Activated naive CD8-positive, alpha-beta T cell treated with anti-CD3 and anti-CD28 coated beads for 36 hours (primary cell): ENCODE data around the gene ZDHHC11B. TPM values are rescaled to one million over a fixed set of nuclear protein-coding genes. Genes with fewer than 3 reads are reported as not detected.
"Not testable (repeated sequence)": the region's sequence is repeated elsewhere in the genome, so short reads cannot be mapped to it uniquely, and the experiment has no call there.

Source experiments
- DNase-seq: peaks from one replicate; pipeline ENCODE4 v3.0.0; 2021
- H3K27ac Mint-ChIP-seq: one replicate; pipeline ENCODE4 v1.8.0; 2022; ENCODE audit warnings: mild to moderate bottlenecking, moderate library complexity, mixed read lengths
- H3K27me3 Mint-ChIP-seq: one replicate; pipeline ENCODE4 v1.8.0; 2022; ENCODE audit warnings: mild to moderate bottlenecking, mixed read lengths
- H3K36me3 Mint-ChIP-seq: one replicate; pipeline ENCODE4 v1.8.0; 2021; ENCODE audit warnings: mild to moderate bottlenecking, mixed read lengths
- H3K4me1 Mint-ChIP-seq: one replicate; pipeline ENCODE4 v1.8.0; 2021; ENCODE audit warnings: mixed read lengths
- H3K4me3 Mint-ChIP-seq: one replicate; pipeline ENCODE4 v1.8.0; 2022; ENCODE audit warnings: mild to moderate bottlenecking, moderate library complexity, mixed read lengths
- H3K9me3 Mint-ChIP-seq: one replicate; pipeline ENCODE4 v1.8.0; 2022; ENCODE audit warnings: mixed read lengths
- total RNA-seq, 2 experiments: library from RNA; stranded (reverse); gene quantifications; one replicate each; pipeline ENCODE4 v1.2.3, GENCODE V29; 2021

ZDHHC11B gene
- total RNA-seq, 2 experiments from 2014 or later = not detected

DNA sequence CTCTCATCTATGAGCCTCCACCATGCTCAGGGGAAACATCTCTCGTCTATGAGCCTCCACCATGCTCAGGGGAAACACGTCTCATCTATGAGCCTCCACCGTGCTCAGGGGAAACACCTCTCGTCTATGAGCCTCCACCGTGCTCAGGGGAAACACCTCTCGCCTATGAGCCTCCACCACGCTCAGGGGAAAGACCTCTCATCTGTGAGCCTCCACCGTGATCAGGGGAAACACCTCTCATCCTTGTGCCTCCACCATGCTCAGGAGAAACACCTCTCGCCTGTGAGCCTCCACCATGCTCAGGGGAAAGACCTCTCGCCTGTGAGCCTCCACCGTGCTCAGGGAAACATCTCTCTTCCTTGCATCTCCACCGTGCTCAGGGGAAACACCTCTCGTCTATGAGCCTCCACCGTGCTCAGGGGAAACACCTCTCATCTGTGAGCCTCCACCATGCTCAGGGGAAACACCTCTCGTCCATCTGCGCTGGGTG is 30.3 kb downstream of the ZDHHC11B start:
- H3K27ac Mint-ChIP-seq, H3K27me3 Mint-ChIP-seq, H3K4me1 Mint-ChIP-seq: not testable (repeated sequence)

DNA sequence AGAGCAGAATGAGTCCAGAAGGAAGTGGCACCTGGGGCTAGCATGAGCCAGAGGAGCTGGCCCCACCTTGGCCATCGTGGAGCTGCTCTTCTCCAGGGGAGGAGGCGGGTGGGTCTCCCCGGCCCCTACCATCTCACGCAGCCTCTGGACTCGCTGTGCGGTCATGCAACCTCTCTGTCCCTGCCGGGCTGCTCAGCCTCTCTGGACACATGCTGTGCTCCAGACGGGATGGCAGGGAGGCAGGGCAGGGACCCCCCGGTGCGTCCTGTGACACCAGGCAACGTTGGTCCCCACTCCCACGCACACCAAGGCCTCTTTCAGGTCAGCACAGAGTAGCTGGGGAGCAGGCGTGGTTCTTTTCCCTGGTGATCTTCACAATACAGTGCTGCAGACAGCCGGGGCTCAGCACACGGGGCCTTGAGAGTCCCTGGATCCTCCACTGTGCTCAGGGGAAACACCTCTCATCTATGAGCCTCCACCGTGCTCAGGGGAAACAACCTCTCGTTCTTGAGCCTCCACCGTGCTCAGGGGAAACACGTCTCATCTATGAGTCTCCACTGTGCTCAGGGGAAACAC is 30.9 kb downstream of the ZDHHC11B start:
- not testable (repeated sequence) for H3K4me3 Mint-ChIP-seq, H3K9me3 Mint-ChIP-seq, H3K4me1 Mint-ChIP-seq, DNase-seq, H3K27me3 Mint-ChIP-seq, H3K27ac Mint-ChIP-seq, H3K36me3 Mint-ChIP-seq

More for the DNA sequence above, 30.3 kb downstream of the ZDHHC11B start:
- H3K4me3 Mint-ChIP-seq, H3K9me3 Mint-ChIP-seq, DNase-seq, H3K36me3 Mint-ChIP-seq: not testable (repeated sequence)

DNA sequence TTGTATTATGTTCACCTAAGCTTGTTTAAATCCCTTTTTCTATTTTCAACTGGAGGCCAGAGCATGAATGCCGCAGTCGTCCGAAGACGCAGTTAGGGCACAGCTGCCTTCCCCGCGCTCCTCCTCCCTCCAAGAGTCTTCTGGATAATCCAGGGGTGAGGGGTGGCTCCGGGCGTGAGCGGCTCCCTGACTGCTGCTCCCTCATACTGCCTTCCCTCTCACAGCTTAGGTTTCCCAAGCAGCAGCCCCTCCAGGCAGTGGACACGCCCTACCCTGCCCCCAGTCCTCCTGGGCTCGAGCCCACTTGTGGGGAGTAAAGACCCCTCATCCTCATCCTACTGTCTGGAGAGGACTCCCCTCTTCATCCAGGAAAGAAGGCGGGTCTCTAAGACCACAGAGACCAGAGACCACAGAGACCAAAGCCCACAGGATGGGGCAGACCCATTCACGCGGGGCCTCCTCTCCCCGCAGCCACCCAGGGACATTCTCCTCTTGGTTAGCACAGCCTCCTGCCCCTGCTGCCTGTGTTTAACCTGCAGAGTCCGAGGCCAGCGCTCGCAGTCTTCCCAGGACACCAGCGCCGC is 31.9 kb downstream of the ZDHHC11B start:
- DNase-seq, H3K27ac Mint-ChIP-seq, H3K27me3 Mint-ChIP-seq, H3K4me3 Mint-ChIP-seq, H3K36me3 Mint-ChIP-seq, H3K9me3 Mint-ChIP-seq, H3K4me1 Mint-ChIP-seq: not testable (repeated sequence)

DNA sequence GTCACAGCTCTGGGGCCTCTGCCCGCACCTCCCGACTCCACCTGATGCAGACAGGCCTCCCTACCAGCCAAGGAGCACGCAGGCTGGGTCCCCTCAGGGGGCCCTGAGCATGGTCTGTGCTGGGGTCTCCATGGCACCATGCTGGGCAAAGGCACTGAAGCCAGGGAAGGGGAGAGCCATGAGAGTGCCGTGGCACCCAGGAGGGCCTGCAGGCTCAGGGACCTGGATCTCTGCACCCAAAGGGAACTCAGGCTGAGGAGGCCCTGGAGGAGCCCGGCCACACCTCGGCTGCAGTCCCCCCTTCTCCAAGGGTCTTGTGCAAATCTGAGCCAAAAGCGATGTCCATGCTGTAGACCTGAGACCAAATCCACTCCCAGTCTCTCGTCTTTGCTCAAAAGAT is 32.5 kb downstream of the ZDHHC11B start:
- not testable (repeated sequence) for H3K27me3 Mint-ChIP-seq

DNA sequence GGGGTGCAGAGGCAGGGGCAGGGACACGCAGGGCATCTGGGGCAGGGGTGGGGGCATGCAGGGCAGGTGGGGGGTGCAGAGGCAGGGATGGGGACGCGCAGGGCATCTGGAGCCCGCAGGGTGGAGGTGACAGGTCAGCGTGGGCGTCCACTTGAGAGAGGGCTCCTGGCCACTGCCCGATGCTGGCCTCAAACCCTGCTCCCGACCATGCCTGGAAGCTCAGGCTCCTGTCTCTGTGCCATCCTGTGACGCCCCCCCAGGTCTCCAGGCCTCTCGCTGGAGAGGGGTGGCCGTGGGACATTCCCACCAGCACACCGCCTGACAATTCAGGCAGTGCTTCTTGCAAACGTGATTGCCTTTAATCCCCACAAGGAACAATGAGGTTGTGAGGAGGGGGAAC is 33.0 kb downstream of the ZDHHC11B start:
- Mint-ChIP-seq H3K27ac (no peak overlapping the region), H3K36me3 (no peaks in the 10 kb centered on the region), H3K4me3 (no peak overlapping the region), H3K27me3 (no peaks in the 10 kb centered on the region), H3K4me1 (no peaks in the 10 kb centered on the region), H3K9me3 (no peaks in the 10 kb centered on the region)
- no peak for DNase-seq

More for the DNA sequence above, 32.5 kb downstream of the ZDHHC11B start:
- not testable (repeated sequence) for H3K4me3 Mint-ChIP-seq, H3K9me3 Mint-ChIP-seq, H3K4me1 Mint-ChIP-seq, H3K36me3 Mint-ChIP-seq, DNase-seq, H3K27ac Mint-ChIP-seq

DNA sequence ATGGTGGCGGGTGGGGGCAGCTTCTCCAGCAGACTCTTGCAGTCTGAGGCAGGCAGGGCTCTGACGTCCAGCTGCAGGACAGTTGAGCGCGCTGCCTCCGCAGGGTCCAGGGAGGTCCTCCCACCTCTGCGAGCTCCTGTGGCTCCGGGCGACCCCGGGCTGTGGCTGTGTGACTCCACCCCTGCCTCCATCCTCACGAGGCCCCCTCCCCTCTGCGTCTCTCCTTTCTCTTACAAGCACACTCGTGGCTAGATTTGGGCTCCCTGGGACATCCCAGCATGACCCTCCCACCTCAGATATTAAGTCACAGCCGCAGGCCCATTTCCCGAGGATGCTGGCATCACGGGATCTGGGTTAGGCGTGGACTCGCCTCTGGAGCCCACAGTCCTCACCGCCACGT is 34.3 kb downstream of the ZDHHC11B start:
- not testable (repeated sequence) for H3K36me3 Mint-ChIP-seq, H3K27ac Mint-ChIP-seq, H3K4me1 Mint-ChIP-seq, H3K27me3 Mint-ChIP-seq, H3K9me3 Mint-ChIP-seq, H3K4me3 Mint-ChIP-seq, DNase-seq

DNA sequence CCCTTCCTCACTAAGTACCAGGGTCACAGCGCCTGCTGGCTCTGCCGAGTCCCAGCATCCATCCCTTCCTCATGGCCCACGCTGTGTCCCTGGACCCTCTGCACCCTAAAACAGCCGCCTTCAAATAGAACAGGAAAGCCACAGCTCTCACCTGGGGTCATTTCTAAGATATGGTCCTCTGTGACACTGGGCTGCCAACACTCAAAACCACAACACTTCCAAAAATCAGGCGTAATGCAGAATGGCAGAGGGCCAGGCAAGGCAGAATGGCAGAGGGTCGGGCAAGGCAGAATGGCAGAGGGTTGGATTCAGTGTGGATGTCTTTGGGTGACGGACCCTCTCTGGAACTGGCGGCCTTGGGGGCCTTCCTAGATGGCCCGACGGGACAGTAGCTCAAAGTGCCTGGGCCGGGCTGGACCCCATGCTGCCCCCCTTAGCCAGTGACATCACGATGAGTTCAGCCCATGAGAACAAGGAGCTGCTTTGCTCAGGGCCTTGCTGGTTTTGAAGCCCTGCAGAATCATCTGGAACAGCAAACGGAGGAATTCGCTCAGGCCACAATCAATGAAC is 35.3 kb downstream of the ZDHHC11B start:
- H3K4me3 Mint-ChIP-seq = no peak overlapping the region
- no peaks in the 10 kb centered on the region for H3K27me3 Mint-ChIP-seq
- H3K36me3 Mint-ChIP-seq = no peaks in the 10 kb centered on the region
- no peaks in the 10 kb centered on the region for H3K9me3 Mint-ChIP-seq
- no peak for DNase-seq
- no peak overlapping the region for H3K27ac Mint-ChIP-seq
- no peaks in the 10 kb centered on the region for H3K4me1 Mint-ChIP-seq

DNA sequence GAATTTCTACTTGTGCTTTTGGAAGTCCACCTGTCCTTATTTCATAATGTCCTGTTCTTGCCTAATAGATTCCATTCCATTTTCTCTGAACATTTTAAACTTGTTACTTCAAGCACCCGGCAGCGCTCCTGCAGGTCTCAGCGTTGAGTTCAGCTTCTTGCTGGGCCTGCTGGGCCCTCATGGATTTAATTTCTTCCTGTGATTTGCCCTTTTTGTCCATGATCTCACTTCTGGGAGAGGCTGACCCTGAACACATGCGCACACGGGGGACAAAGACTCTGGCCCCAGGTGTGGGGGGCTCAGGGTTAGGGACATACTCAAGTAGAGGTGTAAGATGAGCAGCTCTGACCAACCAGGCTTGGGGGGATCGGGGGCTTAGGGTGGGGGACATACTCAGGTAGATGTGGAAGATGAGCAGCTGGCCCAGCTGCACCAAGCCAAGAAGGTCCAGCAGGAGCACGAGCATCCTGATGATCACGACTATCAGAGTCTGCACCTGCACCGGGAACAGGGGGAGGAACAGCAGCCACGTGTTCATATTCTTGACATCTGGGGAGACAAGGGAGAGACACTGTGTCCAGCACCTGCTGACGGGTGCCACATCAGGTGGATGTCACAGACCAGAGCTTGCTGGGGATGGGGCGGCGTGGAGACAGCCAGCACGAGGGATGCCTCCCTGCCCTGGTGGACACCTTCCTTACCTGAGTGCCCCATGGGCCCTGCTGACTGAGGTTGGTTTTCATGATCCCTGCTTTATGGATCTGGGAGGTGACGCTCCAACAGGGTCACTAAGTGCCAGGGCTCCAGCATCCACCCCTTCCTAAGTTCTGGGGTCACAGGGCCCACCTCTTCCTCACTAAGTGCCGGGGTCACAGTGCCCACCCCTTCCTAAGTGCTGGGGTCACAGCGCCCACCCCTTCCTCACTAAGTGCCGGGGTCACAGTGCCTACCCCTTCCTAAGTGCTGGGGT is 36.2 kb downstream of the ZDHHC11B start:
- not testable (repeated sequence) for H3K27me3 Mint-ChIP-seq, H3K4me1 Mint-ChIP-seq, H3K4me3 Mint-ChIP-seq, H3K27ac Mint-ChIP-seq, DNase-seq, H3K36me3 Mint-ChIP-seq, H3K9me3 Mint-ChIP-seq

DNA sequence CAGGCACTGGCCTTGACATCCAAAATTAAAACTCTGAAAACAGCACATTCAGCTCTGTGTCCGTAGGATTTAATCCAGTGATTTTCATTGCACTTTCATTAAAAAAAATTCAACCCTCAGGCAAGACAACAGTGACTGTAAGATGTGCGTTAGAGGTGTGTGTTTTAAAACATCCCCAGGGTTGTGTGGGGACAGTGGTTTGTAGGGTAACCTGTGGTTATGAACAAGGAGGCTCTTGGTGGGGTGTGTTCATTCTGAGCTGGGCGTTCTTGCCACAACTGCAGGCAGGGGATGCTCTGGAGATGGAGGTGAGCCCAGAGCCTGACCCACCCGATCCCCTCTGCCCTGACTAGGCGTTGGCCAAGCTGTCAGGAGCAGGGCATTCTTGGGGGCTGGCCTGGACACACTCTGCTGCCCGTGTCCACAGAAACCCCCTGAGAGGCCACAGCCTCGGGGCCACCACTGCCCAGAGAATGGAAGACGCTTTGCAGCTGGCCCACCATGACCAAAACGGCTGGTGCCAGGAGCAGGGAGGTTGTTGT is 37.2 kb downstream of the ZDHHC11B start:
- H3K27ac Mint-ChIP-seq, H3K36me3 Mint-ChIP-seq, H3K9me3 Mint-ChIP-seq, DNase-seq, H3K27me3 Mint-ChIP-seq, H3K4me1 Mint-ChIP-seq, H3K4me3 Mint-ChIP-seq: not testable (repeated sequence)

DNA sequence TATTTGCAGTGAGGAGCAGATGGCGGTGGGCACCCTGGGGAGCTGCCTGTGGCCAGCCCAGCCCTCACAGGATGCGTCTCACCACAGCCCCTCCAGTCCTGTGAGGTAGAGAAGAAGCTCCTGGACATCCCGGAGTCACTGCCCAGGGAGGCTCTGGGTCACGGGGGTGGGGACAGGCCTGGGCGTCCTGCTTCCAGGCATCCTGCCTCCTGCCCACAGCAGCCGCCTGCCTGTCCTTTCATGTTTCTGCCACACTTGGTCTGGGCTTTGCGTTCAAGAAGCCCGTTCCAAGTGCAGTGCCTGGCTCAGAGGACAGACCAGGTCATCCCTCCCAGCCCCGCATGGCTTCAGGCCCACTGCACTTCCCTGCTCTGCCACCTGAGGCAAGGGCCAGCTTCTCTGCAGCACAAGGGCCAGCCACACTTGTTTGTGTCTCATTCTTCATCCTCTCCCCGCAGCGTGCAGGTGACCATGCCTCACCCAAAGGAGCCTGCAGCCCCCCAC is 38.2 kb downstream of the ZDHHC11B start:
- H3K9me3 Mint-ChIP-seq = no peaks in the 10 kb centered on the region
- no peak for DNase-seq
- H3K27ac Mint-ChIP-seq = no peak overlapping the region
- no peak overlapping the region for H3K4me3 Mint-ChIP-seq
- no peaks in the 10 kb centered on the region for H3K27me3 Mint-ChIP-seq
- no peaks in the 10 kb centered on the region for H3K36me3 Mint-ChIP-seq
- H3K4me1 Mint-ChIP-seq = no peaks in the 10 kb centered on the region

DNA sequence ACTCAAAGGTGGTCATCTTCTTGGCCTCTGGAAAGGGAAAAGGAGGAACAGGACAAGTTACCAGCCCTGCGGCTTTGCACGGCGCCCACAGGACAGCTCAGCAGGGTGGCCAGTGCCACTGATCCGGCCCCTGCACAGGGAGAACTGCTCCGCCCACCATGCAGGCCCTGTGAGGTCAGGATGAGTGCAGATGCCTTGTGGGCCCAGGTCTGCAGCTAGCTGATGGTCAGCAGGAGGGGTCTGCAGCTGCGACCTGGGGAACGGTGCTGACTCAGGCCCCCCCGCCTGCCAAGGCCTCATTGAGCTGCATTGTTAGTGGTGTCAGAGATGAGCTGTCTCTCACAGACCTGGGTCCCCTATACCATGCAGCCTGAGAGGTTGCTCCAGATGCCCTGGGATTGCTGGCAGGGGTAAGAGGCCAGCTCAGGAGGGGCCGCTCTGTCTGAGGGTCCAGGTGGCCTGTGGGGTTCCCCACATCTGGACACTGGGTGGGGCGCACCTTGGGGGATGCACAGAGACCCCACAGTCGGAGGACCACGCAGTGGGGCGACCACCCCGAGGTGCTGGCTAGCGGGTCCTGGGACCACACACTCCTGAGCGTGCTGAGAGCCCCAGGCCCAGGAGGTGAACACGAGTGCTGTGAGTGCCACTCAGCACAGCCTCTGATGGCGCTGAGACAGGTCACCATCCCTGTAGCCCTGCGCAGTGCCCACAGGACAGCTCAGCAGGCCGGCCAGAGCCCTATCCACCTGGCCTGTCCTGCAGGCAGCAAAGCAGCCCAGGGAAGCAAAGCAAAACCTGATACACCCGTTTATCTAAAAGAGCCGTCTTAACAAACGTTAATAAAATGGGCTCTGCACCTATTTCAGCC is 39.0 kb downstream of the ZDHHC11B start:
- not testable (repeated sequence) for H3K27ac Mint-ChIP-seq, H3K27me3 Mint-ChIP-seq, DNase-seq, H3K4me1 Mint-ChIP-seq, H3K9me3 Mint-ChIP-seq, H3K36me3 Mint-ChIP-seq, H3K4me3 Mint-ChIP-seq

DNA sequence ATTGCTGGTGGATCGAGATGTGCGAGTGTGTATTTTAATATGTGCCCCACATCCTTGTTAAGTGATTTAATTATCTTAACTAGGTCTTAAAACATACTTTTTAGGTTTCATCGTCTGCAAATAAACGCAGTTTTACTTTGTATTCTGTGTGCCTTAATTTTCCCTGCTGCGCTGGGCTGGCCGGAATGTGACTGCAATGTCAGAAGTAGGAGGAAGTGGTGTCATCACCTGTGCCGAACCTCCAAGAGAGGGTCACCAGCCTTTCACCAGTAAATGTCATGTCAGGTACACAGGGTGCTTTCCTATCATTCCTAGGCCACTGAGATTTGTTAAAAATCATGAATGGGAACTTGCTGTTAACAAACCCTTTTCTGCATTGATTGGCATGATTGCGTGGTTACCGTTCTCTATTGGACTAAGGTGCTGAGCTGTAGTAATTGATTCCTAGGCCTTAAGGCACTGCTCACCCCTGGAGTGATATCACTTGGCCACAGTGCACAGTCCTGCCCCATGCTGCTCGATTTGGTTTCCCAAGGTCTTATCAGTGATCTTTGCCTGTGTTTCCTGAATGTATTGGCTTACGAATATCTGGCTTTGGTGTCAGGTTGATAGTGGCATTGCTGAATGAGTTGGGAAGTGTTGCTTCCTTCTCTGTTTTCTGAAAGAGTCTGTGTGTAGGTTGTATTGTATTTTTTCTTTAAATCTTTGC is 40.7 kb downstream of the ZDHHC11B start:
- H3K4me3 Mint-ChIP-seq, DNase-seq, H3K36me3 Mint-ChIP-seq, H3K27ac Mint-ChIP-seq, H3K4me1 Mint-ChIP-seq, H3K9me3 Mint-ChIP-seq, H3K27me3 Mint-ChIP-seq: not testable (repeated sequence)

DNA sequence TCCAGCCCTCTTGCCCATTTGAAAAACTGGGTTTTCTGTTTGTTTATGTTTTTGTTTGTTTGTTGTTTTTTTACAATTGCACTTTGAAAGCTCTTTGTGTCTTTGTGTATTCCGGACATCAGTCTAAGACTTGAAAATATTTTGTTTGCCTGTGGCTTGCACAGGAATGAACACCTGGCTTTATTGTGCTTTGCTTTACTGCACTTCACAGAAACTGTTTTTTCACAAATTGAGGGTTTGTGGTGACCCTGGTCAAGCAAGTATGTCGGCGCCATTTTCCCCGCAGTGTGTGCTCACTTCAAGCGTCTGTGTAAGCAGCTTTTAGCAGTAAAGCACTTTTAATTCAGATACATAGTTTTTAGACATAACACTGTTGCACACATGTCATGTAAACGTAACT is 42.3 kb downstream of the ZDHHC11B start:
- H3K27me3 Mint-ChIP-seq, DNase-seq, H3K4me1 Mint-ChIP-seq, H3K27ac Mint-ChIP-seq, H3K9me3 Mint-ChIP-seq, H3K4me3 Mint-ChIP-seq, H3K36me3 Mint-ChIP-seq: not testable (repeated sequence)

DNA sequence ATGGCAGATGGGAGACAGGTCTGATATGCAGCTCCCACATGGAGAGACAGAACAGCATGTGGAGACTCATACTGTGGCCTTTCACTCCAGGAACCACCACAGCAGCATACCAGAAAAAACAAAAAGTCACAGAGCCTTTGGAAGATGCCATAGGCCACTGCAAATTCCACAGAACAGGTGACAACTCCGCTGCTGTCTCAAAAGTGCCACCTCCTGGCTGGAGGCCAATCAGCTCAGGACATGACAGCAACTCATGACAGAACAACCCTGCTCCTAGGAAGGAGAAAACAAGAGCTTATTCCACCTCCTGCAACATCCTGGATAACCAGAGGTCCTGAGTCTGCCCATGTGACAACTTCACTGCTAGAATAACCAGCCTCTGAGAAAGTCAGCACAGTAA is 50.4 kb downstream of the ZDHHC11B start:
- not testable (repeated sequence) for H3K4me1 Mint-ChIP-seq, H3K27me3 Mint-ChIP-seq, H3K27ac Mint-ChIP-seq, DNase-seq, H3K36me3 Mint-ChIP-seq, H3K4me3 Mint-ChIP-seq, H3K9me3 Mint-ChIP-seq
